Fibroblast of peridontal ligament (primary cell): ENCODE measurements around the gene NBEAL1.
"Not testable (repeated sequence)": the region's sequence is repeated elsewhere in the genome, so short reads cannot be mapped to it uniquely, and the experiment has no call there.

ENCODE experiments used
- DNase-seq: peaks from one replicate; pipeline ENCODE4 v3.0.0-alpha.2; 2010; ENCODE audit errors: extremely low read depth

NBEAL1 gene

DNA sequence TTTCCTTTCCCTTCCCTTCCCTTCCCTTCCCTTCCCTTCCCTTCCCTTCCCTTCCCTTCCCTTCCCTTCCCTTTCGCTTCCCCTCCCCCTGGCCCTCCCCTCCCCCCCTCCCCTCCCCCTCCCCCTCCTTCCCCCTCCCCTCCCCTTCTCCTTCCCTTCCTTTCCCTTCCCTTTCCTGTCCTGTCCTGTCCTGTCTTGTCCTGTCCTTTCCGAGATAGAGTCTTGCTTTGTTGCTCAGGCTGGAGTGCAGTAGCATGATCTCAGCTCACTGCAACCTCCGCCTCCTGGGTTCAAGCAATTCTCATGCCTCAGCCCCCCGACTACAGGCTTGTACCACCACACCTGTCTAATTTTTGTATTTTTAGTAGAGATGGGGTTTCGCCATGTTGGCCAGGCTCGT, 24.5 kb downstream of the NBEAL1 start:
- DNase-seq: not testable (repeated sequence)

DNA sequence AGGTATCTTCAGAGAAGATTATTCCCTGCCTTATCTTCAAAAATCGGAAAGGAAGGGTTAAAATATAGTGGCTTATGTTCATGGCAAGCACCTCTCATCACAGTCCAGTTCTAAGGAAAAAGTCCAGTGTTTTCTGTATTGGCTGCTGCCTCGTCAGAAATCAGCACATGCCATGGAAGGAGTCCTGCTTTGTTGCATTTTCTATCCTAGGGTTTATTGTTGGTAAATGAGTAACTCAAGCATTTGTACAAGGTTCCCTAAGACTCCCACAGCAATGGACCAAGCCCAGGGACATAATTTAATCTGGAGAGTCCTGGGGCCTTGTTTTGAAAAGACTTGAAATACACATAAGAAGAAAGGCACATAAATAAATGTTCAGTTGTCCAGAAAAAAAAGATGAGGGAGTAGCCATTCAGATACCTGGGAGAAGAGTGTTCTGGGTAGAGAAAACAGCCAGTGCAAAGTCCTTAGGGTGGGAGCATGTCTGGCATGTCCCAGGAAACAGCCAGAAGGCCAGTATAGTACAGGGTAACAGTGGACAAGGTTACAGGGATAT, 26.4 kb downstream of the NBEAL1 start:
- DNase-seq: no peak

DNA sequence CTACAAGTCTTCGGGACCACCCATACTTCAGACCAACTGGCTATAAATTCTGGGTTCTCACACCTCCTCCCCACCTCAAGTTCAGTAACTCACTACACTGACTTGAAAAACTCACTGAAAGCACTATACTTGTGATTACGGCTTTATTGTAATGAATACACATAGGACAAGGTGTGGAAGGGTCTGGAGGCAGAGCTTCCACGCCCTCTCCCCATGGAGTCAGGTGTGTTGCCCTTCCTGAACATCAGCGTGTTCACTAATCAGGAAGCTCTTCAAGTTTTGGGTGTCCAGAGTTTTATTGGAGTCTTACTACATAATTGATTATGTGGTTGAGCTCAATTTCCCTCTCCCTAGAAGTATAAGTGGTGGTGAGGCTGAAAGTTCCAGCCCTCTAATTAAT, 27.5 kb downstream of the NBEAL1 start:
- DNase-seq: no peak

DNA sequence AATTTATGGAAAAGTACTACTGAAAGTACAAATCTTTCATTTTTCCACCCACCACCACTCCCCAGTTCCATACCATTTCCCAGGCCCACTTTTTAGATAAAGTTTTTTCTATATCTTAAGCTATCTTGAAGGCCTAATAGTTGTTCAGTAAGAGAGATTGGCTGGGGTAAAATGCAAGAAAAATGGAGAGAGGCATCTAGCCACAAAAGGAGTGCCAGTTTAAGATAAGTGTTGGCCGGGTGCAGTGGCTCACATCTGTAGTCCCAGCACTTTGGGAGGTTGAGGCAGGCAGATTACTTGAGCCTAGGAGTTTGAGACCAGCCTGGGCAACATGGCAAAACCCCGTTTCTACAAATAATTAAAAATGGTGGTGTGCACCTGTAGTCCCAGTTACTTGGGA, 28.6 kb downstream of the NBEAL1 start:
- no peak for DNase-seq

DNA sequence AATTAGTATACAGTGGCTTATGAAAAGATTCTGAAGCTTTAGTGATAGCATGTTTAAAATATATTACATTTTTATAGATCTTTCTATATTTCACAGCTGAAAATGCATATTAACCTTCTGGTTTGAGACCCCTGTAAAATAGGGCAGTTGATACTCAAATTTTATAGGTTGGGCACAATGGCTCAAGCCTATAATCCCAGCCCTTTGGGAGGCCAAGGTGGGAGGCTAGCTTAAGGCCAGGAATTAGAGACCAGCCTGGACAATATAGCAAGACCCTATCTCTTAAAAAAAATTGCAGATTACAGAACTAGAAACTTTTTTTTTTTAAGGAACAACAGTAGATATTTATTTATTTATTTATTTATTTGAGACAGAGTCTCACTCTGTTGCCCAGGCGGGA, 31.2 kb downstream of the NBEAL1 start:
- DNase-seq: no peak

DNA sequence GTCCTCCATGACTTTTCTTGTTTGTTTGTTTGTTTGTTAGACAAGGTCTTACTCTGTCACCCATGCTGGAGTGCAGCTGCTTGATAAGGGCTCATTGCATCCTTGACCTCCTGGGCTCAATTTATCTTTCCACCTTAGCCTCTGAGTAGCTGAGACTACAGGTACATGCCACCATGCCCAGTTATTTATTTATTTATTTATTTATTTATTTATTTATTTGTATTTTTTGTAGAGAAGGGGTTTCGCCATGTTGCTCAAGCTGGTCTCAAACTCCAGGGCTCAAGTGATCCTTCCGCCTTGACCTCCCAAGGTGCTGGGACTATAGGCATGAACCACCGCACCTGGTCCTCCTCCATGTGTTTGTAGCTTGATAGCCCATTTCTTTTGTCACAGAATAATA, 37.9 kb downstream of the NBEAL1 start:
- no peak for DNase-seq

DNA sequence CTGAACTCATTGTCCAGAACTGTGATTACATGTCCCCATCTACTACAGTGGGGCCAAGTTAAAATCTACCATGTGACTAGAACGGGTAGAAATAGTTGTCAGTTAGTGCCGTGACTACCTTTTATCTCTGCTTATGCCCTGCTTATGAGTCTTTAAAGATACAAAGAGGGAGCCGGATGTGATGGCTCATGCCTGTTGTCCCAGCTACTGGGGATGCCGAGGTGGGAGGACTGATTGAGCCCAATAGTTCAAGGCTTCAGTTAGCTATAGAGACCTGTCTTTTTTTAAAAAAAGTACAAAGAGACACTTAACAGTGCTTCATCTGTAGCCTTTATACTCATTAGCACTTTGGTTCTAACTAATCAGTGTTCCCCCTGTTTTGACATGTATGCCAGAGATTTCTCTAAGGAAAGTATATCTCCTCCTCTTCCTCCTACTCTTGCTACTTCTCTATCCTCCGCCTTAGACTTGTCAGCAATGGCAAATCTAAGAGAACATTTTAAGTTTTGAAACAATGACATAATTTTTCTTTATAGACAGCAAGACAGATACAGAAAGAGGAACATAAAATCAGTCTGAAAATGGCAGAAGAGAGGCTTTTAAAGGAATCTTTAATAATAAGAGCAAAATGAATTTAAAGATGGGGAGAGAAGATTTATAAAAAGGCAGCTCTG, 45.0 kb downstream of the NBEAL1 start:
- no peak for DNase-seq

DNA sequence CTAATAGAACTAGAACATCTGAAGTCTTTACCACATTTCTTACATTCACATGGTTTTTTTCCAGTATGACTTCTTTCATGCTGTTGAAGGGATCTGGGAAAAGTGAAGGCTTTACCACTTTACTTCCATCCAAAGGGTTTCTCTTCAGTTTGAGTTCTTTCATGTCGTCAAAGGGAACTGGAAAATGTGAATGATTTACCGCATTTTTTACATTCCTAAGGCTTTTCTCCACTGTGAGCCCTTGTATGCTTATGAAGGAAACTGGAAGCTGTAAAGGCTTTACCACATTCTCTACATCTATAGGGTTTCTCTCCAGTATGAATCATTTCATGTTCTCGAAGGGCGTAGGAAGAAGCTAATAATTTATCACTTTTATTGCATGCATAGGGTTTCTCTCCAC, 46.7 kb downstream of the NBEAL1 start:
- peak; percentile 49 for DNase-seq

DNA sequence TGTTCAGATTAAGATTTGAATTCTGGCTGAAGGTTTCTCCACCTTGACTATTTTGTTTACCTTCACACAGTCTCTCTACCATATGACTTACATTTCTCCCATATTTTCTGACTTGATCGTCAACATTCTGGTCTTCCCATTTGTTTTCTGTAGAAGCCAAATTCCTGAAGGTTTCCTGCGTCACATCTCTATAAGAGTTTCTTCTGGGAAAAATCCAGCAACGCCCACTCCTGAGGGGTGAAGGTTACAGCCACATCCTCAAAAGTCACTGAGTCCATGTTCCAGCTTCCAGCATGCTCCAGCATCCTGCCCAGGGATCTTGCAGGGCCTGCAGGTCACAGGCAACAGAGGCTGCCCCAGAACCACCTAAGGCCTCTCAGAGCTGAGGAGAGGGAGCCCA, 47.5 kb downstream of the NBEAL1 start:
- no peak for DNase-seq

DNA sequence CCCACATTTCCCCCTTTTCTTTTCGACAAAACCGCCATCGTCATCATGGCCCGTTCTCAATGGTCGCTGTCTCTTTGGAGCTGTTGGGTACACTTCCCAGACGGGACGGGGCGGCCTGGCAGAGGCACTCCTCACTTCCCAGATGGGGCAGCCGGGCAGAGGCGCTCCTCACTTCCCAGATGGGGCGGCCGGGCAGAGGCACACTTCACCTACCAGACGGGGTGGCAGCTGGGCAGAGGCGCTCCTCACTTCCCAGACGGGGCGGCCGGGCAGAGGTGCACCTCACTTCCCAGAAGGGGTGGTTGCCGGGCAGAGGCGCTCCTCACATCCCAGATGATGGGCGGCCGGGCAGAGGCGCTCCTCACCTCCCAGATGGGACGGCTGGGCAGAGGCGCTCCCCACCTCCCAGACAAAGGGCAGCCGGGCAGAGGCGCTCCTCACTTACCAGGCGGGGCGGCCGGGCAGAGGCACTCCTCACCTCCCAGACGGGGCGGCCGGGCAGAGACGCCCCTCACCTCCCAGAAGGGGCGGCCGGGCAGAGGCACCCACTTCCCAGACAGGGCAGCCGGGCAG, 51.9 kb downstream of the NBEAL1 start:
- not testable (repeated sequence) for DNase-seq

DNA sequence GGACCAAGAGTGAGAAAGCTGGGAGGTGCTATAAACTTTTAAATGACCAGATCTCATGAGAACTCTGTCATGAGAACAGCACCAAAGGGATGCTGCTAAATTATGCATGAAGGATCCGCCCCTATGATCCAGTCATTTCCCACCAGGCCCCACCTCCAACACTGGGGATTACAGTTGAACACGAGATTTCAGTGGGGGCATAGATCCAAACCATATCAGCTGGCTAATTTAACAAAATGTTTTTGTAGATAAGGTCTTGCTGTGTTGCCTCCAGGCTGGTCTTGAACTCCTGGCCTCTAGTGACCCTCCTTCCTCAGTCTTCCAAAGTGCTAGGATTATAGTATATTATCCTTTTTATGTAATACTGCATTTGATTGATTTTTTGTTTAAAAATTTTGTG, 56.0 kb downstream of the NBEAL1 start:
- DNase-seq: no peak

DNA sequence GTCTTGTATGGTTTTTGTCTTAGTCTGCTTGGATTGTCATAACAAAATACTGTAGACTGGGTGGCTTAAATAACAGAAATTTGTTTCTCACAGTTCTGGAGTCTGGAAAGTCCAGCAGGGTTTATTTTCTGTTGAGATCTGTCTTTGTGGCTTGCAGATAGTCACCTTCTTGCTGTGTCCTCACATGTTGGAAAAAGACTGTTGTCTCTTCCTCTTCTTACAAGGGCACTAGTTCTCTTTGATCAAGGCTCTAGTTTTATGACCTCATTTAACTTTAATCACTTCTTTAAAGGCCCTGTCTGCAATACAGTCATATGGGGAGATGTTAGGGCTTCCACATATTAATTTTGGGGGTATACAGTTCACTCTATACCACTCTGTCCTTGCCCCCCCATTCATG, 56.5 kb downstream of the NBEAL1 start:
- no peak for DNase-seq

DNA sequence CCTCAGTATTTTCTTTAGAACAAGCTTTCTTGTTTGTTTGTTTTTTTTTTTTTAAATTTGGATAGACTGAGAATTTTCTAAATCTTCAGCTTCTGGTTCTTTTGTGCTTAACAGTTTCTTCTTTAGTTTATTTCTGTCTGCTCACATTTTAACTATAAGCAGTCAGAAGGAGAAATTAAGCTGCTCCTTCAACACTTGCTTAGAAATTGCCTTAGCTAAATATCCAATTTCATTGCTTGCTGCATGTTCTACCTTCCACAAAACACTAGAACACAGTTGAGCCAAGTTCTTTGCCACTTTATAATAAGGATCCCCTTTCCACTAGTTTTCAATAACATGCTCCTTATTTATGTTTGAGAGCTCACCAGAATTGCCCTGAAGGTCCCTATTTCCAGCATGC, 57.7 kb downstream of the NBEAL1 start:
- no peak for DNase-seq

DNA sequence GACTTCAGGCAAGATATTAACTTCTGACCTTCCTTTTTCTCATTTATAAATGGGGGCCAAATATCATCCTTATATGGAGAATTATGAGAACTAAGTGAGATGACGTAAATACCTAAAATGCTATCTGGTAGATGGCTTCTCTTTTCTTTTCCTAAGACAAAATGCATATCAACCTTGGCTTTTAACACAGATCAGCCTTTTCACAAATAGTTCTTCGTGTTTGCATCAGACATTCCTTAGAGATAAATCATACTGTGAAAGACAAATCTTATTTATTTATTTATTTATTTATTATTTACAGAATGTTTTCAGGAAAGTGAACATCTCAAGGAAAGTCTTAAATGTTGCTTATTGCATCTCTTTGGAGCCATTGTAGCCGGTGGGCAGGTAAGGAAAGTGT, 62.8 kb downstream of the NBEAL1 start:
- DNase-seq: peak; percentile 34

DNA sequence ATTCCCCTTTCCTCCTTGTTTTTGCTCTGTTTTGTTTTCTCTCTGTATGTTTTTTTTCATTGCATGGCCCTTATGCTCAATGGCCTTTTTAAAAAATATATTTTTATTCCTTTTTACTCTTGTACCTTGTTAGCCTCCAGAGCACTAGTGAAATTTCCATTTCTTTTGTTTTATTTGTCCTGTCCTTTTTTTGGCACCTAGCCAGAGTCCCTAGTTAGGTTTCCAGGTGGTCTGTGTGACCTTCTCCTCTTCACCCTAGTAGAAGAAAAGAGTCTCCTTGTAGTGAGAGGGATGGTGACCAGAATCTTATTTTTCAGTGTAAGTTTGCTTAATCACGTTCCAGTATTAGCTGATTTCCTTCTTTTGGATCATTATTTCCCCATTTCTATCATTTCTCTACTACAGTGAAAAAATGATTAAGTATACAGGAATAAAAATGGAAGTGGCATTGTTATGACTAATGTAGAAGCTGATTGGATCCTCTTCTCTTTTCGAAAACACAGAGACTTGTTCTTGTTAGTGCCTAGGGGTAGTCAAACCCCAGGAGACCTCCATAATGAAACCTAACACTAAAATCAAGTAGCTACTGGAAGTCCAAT, 65.9 kb downstream of the NBEAL1 start:
- DNase-seq: no peak

DNA sequence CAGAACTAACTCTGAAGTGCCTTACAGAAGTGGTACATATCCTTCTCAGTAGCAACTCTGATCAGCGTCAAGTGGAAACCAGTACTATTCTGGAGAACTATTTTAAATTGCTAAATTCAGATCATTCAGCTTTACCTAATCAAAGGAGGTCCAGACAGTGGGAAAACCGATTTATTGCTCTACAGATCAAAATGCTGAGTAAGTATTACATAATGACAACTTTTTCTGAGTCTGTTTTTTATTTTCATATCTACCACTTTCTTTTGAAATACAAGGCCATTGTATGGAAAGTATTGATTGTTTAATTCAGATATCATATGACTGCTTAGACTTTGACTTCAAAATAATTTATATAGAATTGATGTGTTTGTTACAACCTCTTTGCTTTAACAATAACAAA, 68.7 kb downstream of the NBEAL1 start:
- DNase-seq: no peak

DNA sequence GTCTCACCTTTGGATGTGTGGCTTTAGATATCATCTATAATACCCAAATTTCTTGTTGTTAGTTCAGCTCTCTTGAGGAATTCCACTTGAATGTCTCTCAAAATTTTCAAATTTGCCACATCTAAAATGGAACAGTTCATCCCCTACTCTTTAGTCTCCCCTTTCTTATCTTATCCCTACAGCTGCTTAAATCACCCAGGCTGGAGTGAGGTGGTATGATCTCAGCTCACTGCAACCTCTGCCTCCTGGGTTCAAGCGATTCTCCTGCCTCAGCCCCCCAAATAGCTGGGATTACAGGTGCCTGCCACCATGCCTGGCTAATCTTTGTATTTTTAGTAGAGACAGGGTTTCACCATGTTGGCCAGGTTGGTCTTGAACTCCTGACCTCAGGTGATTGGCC, 71.7 kb downstream of the NBEAL1 start:
- not testable (repeated sequence) for DNase-seq

DNA sequence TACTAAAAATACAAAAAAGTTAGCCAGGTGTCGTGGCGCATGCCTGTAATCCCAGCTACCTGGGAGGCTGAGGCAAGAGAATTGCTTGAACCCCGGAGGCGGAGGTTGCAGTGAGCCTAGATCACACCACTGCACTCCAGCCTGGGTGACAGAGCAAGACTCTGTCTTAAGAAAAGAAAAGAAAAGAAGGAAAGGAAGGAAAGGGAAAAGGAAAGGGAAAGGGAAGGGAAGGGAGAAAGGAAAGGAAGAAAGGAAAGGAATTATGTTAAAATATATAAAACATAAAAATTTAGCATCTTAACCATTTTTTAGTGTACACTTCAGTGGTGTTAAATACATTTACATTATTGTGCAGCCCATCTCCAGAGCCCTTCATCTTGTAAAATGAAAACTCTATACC, 76.0 kb downstream of the NBEAL1 start:
- not testable (repeated sequence) for DNase-seq

DNA sequence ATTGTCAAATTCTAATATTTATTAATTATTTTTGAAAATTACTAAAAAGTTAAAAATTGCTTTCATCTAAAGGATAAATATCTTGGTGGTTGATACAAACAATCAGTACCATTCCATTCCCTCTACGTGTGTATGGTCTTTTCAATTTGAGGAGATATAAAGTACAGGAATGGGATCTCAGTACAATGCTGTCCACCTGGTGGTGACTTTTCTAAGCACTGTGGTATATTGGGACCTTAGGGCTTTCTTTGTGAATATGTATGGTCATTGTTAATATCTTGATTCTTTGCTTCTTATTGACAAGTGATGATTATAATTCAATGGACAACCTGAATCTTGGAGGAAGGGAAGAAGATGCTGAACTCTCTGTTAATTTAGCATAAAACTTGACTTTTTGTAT, 83.1 kb downstream of the NBEAL1 start:
- peak; percentile 15 for DNase-seq

DNA sequence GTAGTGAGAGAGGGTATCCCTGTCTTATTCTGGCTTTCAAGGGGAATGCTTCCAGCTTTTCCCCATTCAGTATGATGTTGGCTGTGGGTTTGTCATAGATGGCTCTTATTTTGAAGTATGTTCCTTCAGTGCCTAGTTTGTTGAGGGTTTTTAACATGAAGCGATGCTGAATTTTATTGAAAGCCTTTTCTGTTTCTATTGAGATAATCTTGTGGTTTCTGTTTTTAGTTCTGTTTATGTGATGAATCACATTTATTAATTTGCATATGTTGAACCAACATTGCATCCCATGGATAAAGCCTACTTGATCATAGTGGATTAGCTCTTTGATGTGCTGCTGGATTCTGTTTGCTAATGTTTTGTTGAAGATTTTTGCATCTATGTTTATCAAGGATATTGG, 87.7 kb downstream of the NBEAL1 start:
- DNase-seq: not testable (repeated sequence)

DNA sequence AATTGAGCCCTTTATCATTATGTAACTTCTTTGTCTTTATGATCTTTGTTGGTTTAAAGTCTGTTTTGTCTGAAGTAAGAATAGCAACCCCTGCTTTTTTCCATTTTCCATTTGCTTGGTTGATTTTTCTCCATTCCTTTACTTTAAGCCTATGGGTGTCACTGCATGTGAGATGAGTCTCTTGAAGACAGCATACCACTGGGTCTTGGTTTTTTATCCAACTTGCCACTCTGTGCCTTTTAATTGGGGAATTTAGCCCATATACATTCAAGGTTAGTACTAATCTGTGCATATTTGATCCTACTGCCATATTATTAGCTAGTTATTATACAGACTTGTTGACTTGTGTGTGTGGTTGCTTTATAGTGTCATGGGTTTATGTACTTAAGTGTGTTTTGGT, 89.6 kb downstream of the NBEAL1 start:
- no peak for DNase-seq

DNA sequence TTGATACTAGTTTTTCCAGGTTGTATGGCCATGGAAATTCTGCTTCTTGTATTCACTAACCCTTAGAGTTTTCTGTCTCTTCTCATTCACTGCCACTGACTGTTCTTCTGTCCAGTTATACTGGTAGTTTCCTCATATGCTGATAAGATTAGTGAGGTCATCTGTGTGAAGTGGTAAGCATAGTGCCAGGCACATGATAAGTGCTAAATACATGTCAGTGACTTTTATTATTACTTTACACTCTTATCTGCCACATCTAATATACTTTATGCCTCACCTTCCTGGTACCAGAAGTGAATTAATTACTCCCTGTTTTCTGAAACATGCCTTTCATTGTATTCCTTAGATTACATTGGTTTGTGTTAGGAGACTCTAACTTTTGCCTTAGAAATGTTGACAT, 91.3 kb downstream of the NBEAL1 start:
- DNase-seq: no peak

DNA sequence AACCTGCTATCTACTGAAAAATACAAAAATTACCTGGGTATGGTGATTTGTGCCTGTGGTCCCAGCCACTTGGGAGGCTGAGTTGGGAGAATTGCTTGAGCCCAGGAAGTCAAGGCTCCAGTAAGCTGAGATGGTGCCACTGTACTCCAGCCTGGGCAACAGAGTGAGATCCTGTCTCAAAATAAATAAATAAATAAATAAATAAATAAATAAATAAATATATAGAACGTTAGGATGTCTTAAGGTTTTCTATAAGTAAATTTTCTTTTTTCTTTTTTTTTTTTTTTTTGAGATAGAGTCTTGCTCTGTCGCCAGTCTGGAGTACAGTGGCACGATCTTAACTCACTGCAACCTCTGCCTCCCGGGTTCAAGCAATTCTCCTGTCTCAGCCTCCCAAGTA, 95.8 kb downstream of the NBEAL1 start:
- not testable (repeated sequence) for DNase-seq
